Thyroid gland (tissue), 4 donors: ENCODE measurements around the gene MYMK. TPM values are rescaled to one million over a fixed set of nuclear protein-coding genes. Genes with fewer than 3 reads are reported as not detected.

Experiments
- DNase-seq, 2 donors: peaks; one replicate each; pipeline ENCODE4 v3.0.0-alpha.2; 2019
- H3K27ac ChIP-seq, 3 donors: fragments of 200-600 bp; sonication (generic); 1 replicate in 2 of 3; 2 replicates in 1 of 3; pipeline ENCODE4 v1.5.1; 2016 to 2019; ENCODE audit warnings: mild to moderate bottlenecking in 1 of 3, moderate library complexity in 1 of 3
- H3K27me3 ChIP-seq: fragments of 200-600 bp; sonication (generic); one replicate; pipeline ENCODE4 v1.5.1; 2019
- H3K36me3 ChIP-seq, 2 donors: fragments of 200-600 bp; sonication (generic); one replicate each; pipeline ENCODE4 v1.5.1; 2016 to 2019
- H3K4me1 ChIP-seq, 2 donors: fragments of 200-600 bp; sonication (generic); one replicate each; pipeline ENCODE4 v1.5.1; 2017 to 2019
- H3K4me3 ChIP-seq, 3 donors: fragments of 200-600 bp; sonication (generic); replicated peaks in 1 of 3; 1 replicate in 2 of 3; 2 replicates in 1 of 3; pipeline ENCODE4 v1.5.1; 2016; ENCODE audit warnings: mild to moderate bottlenecking in 1 of 3
- H3K9me3 ChIP-seq: fragments of 200-600 bp; sonication (generic); one replicate; pipeline ENCODE4 v1.5.1; 2017
- POLR2A ChIP-seq, 2 donors: fragments of 450-650 bp; IDR thresholded peaks; one replicate each; pipeline ENCODE4 v1.6.1; 2017; ENCODE audit warnings: antibody characterized with exemption in 2 of 2, mild to moderate bottlenecking in 2 of 2, moderate library complexity in 1 of 2
- WGBS, 2 donors: methylation state at CpG; one replicate each; pipeline ENCODE4 v1.1.5; 2017; 5-methylcytosine and 5-hydroxymethylcytosine counted together
- intact Hi-C: fragments of 100-400 bp; cut with DNase I; formaldehyde crosslinking; loops from one replicate; pipeline ENCODE4 v1.15.1; 2023
- total RNA-seq, 4 donors: library from RNA; depleted of rRNA; stranded (reverse); fragments of >200 nt; gene quantifications; one replicate each; pipeline ENCODE4 v1.2.3, GENCODE V29; 2016
- TF ChIP-seq, protein P1 (sequence below), 6 experiments: fragments of 200-600 bp in 3 of 6; fragments of 450-650 bp in 3 of 6; sonication (generic) in 3 of 6; IDR thresholded peaks; one replicate each; pipeline ENCODE4 v1.5.1; 2016 to 2019; ENCODE audit warnings: antibody characterized with exemption in 6 of 6, mild to moderate bottlenecking in 2 of 6, inconsistent platforms in 1 of 6, moderate library complexity in 1 of 6

Gene MYMK
- total RNA-seq, 4 donors from 2014 or later: not detected

- H3K4me1 ChIP-seq: peaks cover 21 to 38% of the 10 kb centered on the region in 2 donors
- H3K27ac ChIP-seq: no peak overlapping the region
- intact Hi-C loops: no loop called here
- no peak for TF ChIP-seq POLR2A (IDR thresholded peaks at IDR 0.05)
- TF ChIP-seq, protein P1, sequence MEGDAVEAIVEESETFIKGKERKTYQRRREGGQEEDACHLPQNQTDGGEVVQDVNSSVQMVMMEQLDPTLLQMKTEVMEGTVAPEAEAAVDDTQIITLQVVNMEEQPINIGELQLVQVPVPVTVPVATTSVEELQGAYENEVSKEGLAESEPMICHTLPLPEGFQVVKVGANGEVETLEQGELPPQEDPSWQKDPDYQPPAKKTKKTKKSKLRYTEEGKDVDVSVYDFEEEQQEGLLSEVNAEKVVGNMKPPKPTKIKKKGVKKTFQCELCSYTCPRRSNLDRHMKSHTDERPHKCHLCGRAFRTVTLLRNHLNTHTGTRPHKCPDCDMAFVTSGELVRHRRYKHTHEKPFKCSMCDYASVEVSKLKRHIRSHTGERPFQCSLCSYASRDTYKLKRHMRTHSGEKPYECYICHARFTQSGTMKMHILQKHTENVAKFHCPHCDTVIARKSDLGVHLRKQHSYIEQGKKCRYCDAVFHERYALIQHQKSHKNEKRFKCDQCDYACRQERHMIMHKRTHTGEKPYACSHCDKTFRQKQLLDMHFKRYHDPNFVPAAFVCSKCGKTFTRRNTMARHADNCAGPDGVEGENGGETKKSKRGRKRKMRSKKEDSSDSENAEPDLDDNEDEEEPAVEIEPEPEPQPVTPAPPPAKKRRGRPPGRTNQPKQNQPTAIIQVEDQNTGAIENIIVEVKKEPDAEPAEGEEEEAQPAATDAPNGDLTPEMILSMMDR (IDR thresholded peaks at IDR 0.05): no peak
- H3K4me3 ChIP-seq: no peak overlapping the region
- no peaks in the 10 kb centered on the region for H3K9me3 ChIP-seq
- 94 to 96% methylated on average over 5 of the region's 5 CpGs for WGBS, 2 donors
- no peaks in the 10 kb centered on the region for H3K27me3 ChIP-seq
- DNase-seq: no peak
- no peaks in the 10 kb centered on the region for H3K36me3 ChIP-seq
These were observed 613 bp downstream of the MYMK start for GRCh38 chr9:133524146-133524545.

DNA sequence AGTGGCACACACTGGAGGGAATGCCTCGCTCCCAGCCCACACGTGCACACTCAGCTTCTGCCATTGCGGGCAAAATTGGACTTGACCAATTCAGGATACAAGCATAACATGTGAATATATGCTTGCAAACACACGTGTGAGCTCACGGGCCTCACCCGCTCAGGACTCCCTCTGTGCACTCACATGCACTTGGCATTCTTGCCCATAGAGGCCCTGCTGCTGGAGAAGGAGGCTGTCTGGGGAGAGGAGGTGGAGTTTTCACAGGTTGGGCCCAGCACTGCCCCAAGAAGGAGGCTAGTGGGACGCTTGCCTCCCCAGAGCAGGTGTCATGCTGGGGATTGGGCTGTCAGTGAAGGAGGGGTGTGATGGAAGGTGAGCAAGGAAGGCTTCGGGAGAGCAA is 1.7 kb downstream of the MYMK start:
- Histone ChIP-seq H3K27me3 (no peaks in the 10 kb centered on the region), H3K4me3 (no peak overlapping the region), H3K4me1 (peaks cover 16 to 28% of the 10 kb centered on the region in 2 donors), H3K36me3 (no peaks in the 10 kb centered on the region), H3K9me3 (no peaks in the 10 kb centered on the region), H3K27ac (no peak overlapping the region)
- intact Hi-C loops: no loop called here
- TF ChIP-seq, protein P1 (IDR thresholded peaks at IDR 0.05): no peak
- no peak for TF ChIP-seq POLR2A (IDR thresholded peaks at IDR 0.05)
- no peak for DNase-seq
- 90 to 91% methylated on average over 8 of the region's 8 CpGs for WGBS, 2 donors

DNA sequence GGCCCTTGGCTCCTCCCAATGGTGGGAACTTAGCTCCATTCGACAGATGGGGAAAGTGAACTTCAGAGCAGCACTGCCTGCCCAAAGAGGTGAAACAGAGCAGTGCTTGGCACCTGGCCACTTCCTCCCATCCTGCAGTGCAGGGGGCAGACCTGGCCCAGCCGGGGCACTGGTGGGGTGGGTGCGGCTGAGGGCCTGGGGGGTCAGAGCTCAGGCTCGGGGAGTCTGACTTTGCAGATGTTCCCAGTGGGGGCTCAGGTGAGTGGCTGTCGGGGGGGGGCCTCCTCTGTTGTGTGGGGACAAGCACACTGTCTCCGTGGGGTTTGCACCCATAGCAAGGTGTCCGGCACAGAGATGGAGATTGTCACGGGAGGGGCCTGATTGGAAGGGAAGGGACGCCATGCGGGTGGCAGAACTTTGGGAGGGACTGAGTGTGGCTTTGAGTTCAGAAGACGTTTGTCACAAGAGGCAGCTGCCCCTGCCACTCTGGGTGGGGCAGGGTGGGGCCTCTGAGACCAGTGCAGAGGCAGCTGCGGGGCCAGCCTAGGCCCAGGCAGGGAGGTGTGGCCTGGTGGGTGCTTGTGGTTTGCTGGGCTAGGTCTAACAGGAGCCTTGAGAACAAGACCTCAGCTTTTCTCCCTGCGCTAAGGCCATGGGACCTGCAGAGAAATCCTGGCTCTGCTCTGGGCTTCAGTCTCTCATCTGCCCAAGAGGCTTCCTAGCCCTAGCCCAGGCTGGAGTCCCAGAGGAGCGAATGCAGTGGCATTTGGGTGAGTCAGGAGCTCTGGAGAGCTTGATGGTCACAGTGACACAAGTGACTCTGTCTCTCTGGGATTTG is 2.5 kb downstream of the MYMK start:
- Histone ChIP-seq H3K4me1 (peaks cover 7 to 20% of the 10 kb centered on the region in 2 donors), H3K9me3 (no peaks in the 10 kb centered on the region), H3K27ac (no peak overlapping the region), H3K27me3 (no peaks in the 10 kb centered on the region), H3K36me3 (no peaks in the 10 kb centered on the region), H3K4me3 (no peak overlapping the region)
- no peak for DNase-seq
- TF ChIP-seq POLR2A (IDR thresholded peaks at IDR 0.05): no peak
- TF ChIP-seq, protein P1 (IDR thresholded peaks at IDR 0.05): no peak
- intact Hi-C loops: no loop called here
- WGBS, 2 donors: 82 to 87% methylated on average over 9 to 11 of the region's 14 CpGs

DNA sequence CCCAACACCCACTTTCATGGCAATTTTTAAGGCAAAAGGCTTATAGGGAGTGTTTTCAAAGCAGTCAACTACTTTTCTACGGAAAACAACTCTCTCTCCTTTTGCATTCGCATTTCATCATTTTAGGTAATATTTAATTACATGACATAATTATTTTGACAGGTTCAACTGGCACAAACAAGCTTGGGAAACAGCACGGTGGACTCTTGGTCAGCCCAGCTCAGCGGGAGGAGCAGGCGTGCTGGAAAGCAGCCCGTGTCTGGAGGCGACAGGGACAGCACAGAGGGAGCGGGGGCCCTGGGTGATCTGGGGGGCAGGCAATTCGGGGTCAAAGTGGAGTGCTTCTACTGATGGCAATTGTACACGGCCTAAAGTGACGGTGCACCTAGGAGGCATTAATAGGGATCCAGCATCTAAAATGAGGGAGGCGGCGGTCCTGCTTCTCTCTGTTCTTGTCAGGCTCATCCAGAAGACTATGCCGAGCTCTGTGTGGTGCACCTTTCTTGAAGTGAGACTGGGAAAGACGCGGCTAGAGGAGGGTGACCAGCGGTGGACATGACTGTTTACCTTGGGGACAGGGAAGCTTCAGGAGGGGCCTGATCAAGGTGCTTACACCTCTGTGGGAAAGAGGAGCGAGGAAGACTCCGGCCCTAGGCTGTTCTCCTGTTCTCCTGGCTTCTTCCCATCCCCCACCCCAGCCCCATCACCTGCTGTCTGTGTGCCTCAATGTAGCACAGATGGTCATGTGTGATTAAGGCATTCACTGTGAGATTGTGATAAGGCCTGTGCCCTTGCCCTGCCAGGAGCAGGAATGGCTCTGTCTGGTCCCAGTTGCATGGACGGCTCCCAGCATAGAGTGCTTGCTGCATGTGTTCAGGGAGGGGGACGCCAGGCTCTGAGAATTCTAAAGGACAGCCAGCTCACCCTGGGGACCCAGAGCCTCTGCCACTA is 3.4 kb downstream of the MYMK start:
- intact Hi-C loops: no loop called here
- Histone ChIP-seq H3K9me3 (no peaks in the 10 kb centered on the region), H3K27me3 (no peaks in the 10 kb centered on the region), H3K4me3 (no peak overlapping the region), H3K4me1 (peaks cover under 1 to 18% of the 10 kb centered on the region in 2 donors), H3K27ac (no peak overlapping the region), H3K36me3 (no peaks in the 10 kb centered on the region)
- no peak for DNase-seq
- WGBS, 2 donors: 92 to 94% methylated on average over 19 to 20 of the region's 21 CpGs
- TF ChIP-seq, protein P1 (IDR thresholded peaks at IDR 0.05): no peak
- no peak for TF ChIP-seq POLR2A (IDR thresholded peaks at IDR 0.05)
